Measurements from ENCODE around the gene WDR17.

WDR17 gene

GRCh38 chr4:176099314-176099713, 33.7 kb downstream of the WDR17 start:
- no peak for DNase-seq

DNA sequence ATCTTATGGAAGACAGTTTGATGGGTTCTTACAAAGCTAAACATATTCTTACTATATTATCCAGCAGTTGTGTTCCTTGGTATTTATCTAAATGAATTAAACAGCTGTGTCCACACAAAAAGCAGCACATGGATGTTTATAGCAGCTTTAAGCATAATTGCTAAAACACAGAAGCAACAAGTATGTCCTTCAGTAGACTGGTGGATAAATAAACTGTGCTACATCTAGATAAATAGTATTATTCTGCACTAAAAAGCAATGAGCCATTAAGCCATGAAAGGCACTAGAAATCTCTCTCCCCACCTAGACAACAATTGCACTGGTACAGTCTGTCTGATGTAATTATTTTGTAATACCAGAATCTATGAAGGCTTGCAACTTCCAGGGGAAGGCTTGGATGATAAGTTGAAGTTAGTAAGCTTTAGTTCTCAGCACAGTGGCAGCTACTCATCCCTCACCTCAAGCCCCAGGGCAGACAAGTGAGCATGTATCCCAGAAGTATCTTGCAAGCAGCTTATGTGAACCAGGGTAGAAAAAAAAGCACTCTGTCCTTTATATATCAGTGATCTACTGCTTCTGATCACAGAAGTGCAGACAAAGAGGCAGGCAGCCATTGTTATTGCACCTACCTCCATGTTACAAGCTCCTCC, 36.9 kb downstream of the WDR17 start:
- no peak for DNase-seq

DNA sequence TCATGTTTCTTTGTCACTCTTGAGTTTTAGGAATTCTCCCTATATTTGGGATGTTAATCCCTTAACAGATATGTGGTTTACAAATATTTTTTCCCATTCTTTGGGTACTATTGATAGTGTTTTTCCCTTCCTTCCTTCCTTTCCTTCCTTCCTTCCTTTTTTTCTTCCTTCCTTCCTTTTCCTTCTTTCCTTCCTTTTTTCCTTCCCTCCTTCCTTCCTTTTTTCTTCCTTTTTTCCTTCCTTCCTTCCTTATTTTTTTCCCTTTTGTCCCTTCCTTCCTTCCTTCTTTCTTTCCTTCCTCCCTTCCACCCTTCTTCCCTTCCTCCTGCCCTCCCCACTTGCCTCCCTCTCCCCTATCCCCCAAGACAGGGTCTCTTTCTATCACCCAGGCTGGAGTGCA, 42.1 kb downstream of the WDR17 start:
- no peak for DNase-seq

GRCh38 chr4:176123710-176124407, 58.2 kb downstream of the WDR17 start:
- no peak for DNase-seq

DNA sequence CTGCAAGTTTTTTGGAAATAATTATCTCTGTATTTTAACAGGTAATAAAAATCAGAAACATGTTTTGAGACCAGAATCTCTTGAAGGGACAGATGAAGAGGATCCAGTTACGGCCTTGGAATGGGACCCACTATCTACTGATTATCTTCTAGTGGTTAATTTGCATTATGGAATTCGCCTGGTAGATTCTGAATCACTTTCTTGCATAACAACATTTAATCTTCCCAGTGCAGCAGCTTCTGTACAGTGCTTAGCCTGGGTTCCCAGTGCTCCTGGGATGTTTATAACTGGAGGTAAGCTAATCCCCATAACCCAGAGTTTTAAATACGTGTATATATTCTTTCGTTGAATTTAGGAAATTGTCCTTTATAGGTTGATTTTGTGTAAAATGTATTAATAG, 59.4 kb downstream of the WDR17 start:
- DNase-seq, result no peak

DNA sequence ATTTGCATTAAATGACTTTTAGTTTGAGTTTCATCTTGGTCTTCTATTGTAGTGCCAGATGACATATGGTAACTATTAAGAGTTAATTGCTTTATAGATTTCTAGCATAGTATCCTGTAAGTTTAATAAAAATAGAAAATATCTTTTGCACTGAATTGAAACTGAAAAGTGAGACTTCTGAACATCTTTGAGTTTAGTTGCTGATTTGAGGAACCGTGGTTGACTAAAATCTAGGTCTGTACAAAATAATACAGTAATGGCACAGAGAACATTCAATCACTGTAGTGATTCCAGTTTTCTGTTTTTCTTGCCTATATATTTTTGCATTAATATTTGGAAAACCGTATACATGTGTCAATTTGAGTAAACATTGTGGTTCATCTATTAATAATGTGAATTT, 69.0 kb downstream of the WDR17 start:
- no peak for DNase-seq

DNA sequence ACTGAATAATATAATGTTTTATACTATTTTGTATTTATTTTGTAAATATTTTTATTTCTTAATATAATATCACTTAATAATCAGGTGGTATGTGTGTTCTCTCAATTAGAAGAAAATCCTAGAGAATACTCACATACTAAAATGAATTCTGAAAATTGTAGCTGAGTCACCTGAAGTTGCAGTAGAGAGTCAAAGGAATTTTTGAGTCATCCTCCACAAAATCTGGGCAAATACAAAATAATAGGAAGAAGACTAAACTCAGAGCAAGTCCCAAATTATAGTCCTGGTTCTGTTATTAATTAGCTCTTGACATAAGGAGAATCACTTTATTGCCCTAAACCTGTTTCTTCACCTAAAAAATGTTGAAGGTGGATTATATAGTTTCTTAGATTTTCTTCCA, 72.0 kb downstream of the WDR17 start:
- DNase-seq, result no peak

DNA sequence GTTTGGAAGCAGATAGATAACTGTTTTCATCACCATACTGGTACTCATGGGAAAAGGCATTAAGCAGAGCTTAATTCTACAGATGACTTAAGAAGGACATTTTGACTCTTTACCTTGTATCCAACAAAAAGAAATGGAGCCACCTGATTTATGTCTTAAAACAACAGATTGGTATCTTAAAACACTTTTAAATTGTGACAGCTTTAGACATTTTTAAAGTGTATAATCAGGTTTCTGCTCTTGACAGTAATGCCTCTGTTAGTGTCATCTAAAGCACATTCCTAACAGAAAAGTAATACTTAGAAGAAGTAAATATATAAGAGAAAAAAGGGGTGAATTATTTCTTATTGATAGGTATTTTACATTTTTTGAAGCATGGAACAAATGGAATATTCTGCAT, 73.9 kb downstream of the WDR17 start:
- no peak for DNase-seq

GRCh38 chr4:176142253-176142652, 76.6 kb downstream of the WDR17 start:
- no peak for DNase-seq

DNA sequence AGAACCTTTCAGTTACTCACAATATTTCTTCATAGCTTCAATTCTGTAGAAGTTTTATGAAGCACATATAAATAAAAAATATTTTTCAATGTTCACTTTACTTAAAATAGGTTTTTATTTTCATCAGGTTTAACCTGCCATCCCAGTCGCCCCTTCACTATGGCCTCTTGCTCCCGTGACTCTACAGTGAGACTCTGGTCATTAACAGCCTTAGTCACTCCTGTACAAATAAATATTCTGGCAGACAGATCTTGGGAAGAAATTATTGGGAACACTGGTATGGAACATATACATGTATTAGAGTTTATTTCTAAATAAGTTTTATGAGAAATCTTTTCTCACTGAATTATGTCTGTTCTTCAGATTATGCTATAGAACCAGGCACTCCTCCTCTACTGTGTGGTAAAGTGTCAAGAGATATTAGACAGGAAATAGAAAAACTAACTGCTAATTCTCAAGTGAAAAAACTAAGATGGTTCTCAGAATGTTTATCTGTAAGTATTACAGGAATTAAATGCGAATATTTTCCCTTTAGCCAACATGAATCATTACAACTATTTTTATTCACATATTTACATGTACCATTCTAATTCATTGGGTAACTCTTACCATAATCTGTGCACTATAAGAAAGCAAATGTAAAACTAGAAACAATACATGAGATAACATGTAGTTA, 84.2 kb downstream of the WDR17 start:
- DNase-seq, result no peak

DNA sequence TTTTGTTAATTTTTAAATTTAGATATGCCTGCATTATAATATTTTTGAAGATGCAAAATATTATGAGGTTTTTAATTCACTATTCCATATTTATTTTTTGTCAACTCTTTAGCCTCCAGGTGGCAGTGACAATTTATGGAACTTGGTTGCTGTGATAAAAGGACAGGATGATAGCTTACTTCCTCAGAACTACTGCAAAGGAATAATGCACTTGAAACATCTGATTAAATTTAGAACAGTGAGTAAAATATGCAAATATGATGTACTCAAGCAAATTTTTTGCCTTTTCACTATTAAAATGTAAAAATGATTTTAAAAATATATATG, 84.7 kb downstream of the WDR17 start:
- no peak for DNase-seq

DNA sequence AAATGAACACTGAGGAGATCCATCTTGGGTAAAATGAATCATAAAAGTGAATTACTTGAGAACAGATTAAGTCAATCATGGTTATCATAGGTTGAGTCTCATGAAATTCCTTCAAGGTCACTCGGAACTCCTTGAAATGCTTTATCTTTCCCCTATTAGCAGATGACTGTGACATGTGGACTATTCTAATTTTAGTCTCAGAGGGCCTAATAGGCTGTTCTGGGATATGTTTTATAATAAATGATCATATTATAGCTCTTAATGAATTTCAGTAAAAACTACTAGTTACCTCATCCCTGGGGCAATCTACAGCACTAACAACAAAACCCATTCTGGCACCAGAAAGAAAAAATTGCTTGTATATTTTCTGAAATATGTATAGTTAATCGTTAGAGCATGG, 85.1 kb downstream of the WDR17 start:
- DNase-seq, result no peak

DNA sequence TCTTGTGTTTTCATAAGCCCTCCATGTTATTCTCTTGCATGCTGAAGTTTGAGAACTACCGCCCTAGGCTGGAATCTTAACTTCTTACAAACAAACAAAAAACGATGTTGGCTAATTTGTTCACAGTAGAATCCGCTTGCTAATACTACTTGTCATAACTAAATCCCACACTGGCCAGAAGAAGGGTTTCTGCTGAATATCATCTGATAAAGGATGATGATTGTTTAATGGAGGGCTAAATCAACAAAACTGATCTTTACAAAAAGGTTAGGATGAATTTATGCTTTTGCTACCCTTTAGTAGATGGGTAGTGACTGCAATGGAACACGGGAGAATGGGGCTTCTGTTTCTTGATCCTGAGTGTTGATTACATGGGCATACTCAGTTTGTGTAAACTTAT, 87.5 kb downstream of the WDR17 start:
- DNase-seq, result no peak

DNA sequence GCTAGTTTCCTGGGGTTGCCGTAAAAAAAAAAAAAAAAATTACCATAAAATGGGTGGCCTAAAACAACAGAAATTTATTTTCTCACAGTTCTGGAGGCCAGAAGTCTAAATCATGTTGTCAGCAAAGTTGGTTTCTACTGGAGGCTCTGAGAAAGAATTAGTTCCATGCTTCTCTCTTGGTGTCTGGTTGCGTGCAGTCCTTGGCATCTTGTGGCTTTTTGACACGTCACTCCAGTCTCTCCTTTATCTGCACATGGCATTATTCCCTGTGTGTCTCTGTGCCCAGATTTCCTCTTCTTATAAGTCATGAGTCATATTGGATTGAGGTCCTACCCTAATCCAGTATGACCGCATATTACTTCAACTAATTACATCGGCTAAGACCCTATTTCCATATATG, 91.0 kb downstream of the WDR17 start:
- DNase-seq, result no peak

DNA sequence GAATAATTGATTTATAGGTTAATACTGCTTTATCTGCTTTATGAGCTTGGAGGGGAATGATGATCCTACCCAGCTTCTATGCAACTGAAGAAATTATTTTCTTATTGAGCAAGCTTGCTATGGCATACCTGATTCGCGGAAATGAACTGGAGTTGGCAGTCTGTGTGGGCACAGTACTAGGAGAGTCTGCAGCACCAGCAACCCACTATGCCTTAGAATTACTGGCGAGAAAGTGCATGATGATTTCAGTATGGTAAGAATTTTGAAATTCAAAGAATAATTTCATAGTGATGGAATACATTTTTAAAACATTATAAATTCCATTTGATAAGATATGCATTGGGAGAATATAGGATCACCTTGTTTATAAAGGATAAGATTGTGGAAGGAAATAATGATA, 97.4 kb downstream of the WDR17 start:
- DNase-seq, result no peak

GRCh38 chr4:176185051-176185450, 119.4 kb downstream of the WDR17 start:
- no peak for DNase-seq

DNA sequence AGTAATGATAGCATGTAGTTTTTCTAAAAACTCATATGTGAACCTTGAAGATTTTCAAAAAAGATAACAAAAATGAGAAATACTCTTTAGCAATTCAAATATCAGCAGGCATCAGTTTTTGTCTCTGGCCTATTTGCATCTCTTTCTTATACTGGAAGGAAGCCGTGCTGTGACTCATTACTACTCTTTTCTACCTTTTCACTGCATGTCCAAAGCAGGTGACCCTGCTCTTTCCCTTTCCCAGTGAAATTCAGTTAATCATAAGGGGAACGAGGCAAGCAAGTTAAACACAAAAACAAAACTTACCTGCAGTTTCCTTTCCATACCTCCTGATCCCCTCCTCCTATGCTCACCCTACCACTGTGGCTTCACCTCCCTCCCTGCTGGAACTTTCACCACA, 120.4 kb downstream of the WDR17 start:
- no peak for DNase-seq

DNA sequence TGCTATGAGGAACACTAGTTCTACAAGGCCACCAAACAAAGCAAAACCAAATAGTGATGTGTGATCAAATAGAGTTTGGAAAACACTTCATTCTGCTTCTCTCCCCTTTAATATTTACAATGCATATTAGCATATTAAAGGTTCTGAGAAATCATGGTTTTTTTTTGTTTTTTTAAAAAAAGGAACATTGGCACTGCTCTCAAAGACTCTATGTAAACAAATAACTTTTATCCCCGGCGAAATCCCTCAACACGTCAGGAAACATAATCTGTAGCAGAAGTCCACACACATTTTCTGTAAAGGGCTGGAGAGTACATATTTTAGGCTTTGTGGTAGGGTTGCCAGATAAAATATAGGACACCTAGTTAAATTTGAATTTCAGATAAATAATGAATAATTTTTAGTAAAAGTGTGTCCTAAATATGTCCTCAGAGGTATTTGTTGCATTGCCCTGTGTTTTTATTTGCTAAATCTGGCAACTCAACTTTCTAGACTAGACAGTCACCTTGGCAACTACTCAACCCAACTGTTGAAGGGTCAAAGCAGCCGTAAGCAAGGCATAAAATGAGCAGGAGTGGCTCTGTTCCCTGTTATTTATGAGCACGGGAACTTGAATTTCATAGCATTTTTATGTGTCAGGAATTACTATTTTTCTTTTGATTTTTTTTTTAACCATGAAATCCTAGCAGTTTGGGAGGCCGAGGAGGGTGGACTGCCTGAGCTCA, 121.2 kb downstream of the WDR17 start:
- no peak for DNase-seq

DNA sequence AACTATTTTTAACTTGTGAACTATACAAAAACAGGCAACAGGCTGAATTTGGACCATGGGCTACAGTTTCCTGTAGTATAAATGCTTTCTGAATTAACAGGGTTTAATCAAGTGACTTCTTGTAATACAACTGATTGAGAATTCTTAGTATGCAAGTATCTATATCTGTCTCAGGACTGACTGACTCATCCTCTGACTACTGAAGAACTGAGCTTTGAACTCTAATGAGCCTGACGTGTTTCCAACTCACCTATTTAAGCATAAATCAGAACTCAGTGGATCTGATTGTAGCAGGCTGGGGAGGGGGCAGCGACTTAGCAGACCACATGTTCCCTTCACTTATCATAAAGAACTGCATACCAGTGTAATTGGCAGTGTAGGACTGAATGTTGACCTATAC, 122.0 kb downstream of the WDR17 start:
- DNase-seq, result no peak

GRCh38 chr4:176188654-176189053, 123.0 kb downstream of the WDR17 start:
- no peak for DNase-seq

- DNase-seq, result no peak
Measured at GRCh38 chr4:176189891-176190795, 124.5 kb downstream of the WDR17 start.

DNA sequence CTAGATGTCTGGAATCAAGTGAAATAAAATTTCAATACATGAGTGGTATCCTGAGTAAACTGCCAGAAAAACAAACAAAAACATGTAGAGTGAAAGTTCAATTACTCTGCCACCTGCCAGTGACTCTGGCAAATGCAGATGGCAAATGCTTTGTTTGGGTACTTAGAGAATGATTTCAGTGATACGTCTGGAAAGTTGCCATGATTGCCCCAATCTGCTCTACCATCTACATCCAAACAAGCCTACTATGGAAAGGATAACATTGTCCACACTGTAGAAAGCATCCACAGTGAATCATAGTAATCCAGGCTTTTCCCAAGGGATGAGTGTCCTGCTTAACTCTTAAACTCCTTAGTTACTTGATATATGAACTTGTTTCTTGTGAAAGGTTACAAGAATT, 126.3 kb downstream of the WDR17 start:
- no peak for DNase-seq

GRCh38 chr4:176193126-176193525, 127.5 kb downstream of the WDR17 start:
- no peak for DNase-seq
